ENCODE results near the gene NFIX. TPM values are rescaled to one million over a fixed set of nuclear protein-coding genes. Genes with fewer than 3 reads are reported as not detected.

NFIX gene
- total and polyA plus RNA-seq, 2 of the 13 experiments (the other 11 are each of a cell fraction or from before 2014, with no cell fraction given): 3.4 to 5.4 TPM

GRCh38 chr19:13060233-13060963 lies 65.1 kb downstream of the NFIX start (continued):
- peak; percentile 67; the same call in 1 of the 2 replicates for TF ChIP-seq SOX5 (CRISPR knock-in tag; IDR thresholded peaks at IDR 0.05; ENCODE audit: borderline replicate concordance)
- TF ChIP-seq RBM39 (IDR thresholded peaks at IDR 0.05; ENCODE audit: low read depth, low read length, poor library complexity, severe bottlenecking): peak; percentile 23
- TF ChIP-seq NONO (IDR thresholded peaks at IDR 0.05): no peak
- TF ChIP-seq NONO (CRISPR knock-in tag; conservative IDR thresholded peaks at IDR 0.05): peak; percentile 68
- peak; percentile 78 for TF ChIP-seq ZFY (CRISPR knock-in tag; IDR thresholded peaks at IDR 0.05)
- peak; percentile 59 for TF ChIP-seq ISL2 (CRISPR knock-in tag; IDR thresholded peaks at IDR 0.05)
- TF ChIP-seq KDM6A (CRISPR knock-in tag; IDR thresholded peaks at IDR 0.05; ENCODE audit: low read depth): peak; percentile 61; the same call in 1 of the 2 replicates
- TF ChIP-seq ZNF788 (CRISPR knock-in tag; IDR thresholded peaks at IDR 0.05; ENCODE audit: borderline replicate concordance): peak; percentile 82
- no peak for TF ChIP-seq ATF7 (IDR thresholded peaks at IDR 0.05)
- TF ChIP-seq ATF7 (CRISPR knock-in tag; IDR thresholded peaks at IDR 0.05): peak; percentile 63; the same call in 1 of the 2 replicates
- 0 out of 2 replicates have a peak, but pooled peaks have one; percentile 34 for TF ChIP-seq ZNF101 (CRISPR knock-in tag; IDR thresholded peaks at IDR 0.05; ENCODE audit: borderline replicate concordance, low read depth)
- TF ChIP-seq ZBTB7A (CRISPR knock-in tag; IDR thresholded peaks at IDR 0.05): no peak; the same call in 1 of the 2 replicates
- TF ChIP-seq GABPB1 (CRISPR knock-in tag; IDR thresholded peaks at IDR 0.05): peak; percentile 40; the same call in 1 of the 2 replicates
- no peak for TF ChIP-seq TCF12 (IDR thresholded peaks at IDR 0.05)
- TF ChIP-seq TCF12 (CRISPR knock-in tag; IDR thresholded peaks at IDR 0.05): 0 out of 2 replicates have a peak, but pooled peaks have one; percentile 39
- no peak for TF ChIP-seq PAF1 (CRISPR knock-in tag; IDR thresholded peaks at IDR 0.05)
- no peak for TF ChIP-seq ZZZ3 (CRISPR knock-in tag; IDR thresholded peaks at IDR 0.05; ENCODE audit: borderline replicate concordance)
- TF ChIP-seq NR2F1 (CRISPR knock-in tag; IDR thresholded peaks at IDR 0.05): peak in 1 of 2 experiments; percentile 57; a peak in 2 of 4 replicates
- no peak for TF ChIP-seq MED8 (CRISPR knock-in tag; IDR thresholded peaks at IDR 0.05; ENCODE audit: insufficient replicate concordance)
- no peak for TF ChIP-seq HOXA7 (CRISPR knock-in tag; IDR thresholded peaks at IDR 0.05)
- no peak for TF ChIP-seq ZNF367 (CRISPR knock-in tag; IDR thresholded peaks at IDR 0.05; ENCODE audit: borderline replicate concordance)
- TF ChIP-seq SNAPC2 (CRISPR knock-in tag; IDR thresholded peaks at IDR 0.05): no peak
- TF ChIP-seq ZBTB37 (CRISPR knock-in tag; IDR thresholded peaks at IDR 0.05): no peak
- TF ChIP-seq ZNF687 (CRISPR knock-in tag; IDR thresholded peaks at IDR 0.05): peak; percentile 93
- TF ChIP-seq ZSCAN25 (CRISPR knock-in tag; IDR thresholded peaks at IDR 0.05): peak; percentile 34; the same call in 1 of the 2 replicates
- TF ChIP-seq RCOR2 (CRISPR knock-in tag; IDR thresholded peaks at IDR 0.05): 0 out of 2 replicates have a peak, but pooled peaks have one; percentile 39
- TF ChIP-seq ESRRA (CRISPR knock-in tag; IDR thresholded peaks at IDR 0.05; ENCODE audit: low read depth): 0 out of 2 replicates have a peak, but pooled peaks have one; percentile 29
